ENCODE data around the gene C10orf53. TPM values are rescaled to one million over a fixed set of nuclear protein-coding genes. Genes with fewer than 3 reads are reported as not detected.

C10orf53 gene
- total and polyA plus RNA-seq, 2 of the 8 experiments (the other 6 are each of a cell fraction or from before 2014, with no cell fraction given), result not detected

GRCh38 chr10:49663596-49663995 lies 15.9 kb upstream of the C10orf53 start (continued):
- no peak for TF ChIP-seq PHF8 (conservative IDR thresholded peaks at IDR 0.05; ENCODE audit: low read depth, low read length)
- TF ChIP-seq USF2 (IDR thresholded peaks at IDR 0.05; ENCODE audit: low read length), result no peak
